SH-SY5Y (cell line): Measurements from ENCODE around the gene ZNF710.

Source experiments
- GATA2 ChIP-seq: IDR thresholded peaks from 2 replicates; pipeline ENCODE4 v1.6.1; 2011; ENCODE audit warnings: mild to moderate bottlenecking, low read depth, low read length
- GATA3 ChIP-seq: IDR thresholded peaks from 2 replicates; pipeline ENCODE4 v1.6.1; 2011; ENCODE audit warnings: low read depth, mild to moderate bottlenecking, low read length, moderate library complexity

Gene ZNF710

DNA sequence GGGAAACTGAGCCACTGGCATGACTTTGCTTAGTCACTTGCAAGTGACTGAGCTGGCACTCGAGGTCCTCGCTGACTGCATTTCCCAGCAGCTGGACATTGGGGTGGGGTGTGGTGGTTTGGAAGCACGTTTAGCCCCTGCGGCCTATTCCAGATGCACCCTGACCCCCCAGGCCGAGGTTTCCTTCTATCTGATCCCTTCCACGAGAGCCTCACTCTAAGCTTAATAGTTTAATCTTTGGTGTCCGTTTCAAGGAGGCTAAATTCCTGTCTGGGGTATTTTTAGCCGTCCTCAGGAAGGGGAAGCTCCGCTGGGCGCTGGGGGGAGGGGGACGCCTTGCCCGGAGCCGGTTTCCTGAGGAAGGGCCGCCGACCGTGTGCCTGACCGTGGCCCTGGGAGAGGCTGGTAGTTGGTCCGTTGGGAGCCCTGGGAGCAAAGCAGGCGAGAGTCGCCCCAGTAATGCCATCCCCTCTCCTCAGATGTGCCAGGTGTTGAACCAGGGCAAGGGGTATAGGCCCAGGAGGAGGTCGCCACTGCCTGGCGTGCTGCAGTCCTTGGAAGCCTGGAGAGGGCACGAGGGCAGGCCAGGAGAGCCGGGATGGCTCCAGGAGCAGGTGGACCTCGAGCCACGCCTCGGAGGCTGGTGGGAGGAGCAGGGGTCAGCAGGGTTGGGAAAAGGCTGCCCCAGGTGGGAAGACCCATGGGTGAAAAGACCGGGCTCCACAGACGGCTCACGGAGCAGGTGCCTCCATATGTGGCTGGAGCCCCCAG lies 64.0 kb downstream of the ZNF710 start:
- no peak for TF ChIP-seq GATA2
- no peak for TF ChIP-seq GATA3

DNA sequence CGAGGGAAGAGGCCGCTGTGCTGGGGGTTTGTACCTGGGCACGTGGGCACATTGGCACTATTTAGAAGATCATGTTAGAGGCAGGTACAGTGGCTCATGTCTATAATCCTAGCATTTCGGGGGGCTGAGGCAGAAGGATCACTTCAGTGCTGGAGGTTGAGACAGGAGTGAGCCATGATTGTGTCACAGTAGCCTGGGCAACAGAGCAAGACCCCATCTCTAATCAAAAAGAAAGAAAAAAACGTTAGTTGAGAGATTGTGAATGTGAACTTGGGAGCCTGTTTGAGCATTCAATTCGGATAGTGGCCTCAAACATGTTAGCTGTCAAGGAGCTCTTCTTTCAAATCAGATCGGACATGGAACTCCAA lies 64.5 kb downstream of the ZNF710 start:
- no peak for TF ChIP-seq GATA2
- TF ChIP-seq GATA3: no peak

GRCh38 chr15:90067181-90067952 lies 66.2 kb downstream of the ZNF710 start:
- TF ChIP-seq GATA2: no peak
- no peak for TF ChIP-seq GATA3

GRCh38 chr15:90067953-90068606 lies 67.0 kb downstream of the ZNF710 start:
- TF ChIP-seq GATA3 (no peak), GATA2 (no peak)

DNA sequence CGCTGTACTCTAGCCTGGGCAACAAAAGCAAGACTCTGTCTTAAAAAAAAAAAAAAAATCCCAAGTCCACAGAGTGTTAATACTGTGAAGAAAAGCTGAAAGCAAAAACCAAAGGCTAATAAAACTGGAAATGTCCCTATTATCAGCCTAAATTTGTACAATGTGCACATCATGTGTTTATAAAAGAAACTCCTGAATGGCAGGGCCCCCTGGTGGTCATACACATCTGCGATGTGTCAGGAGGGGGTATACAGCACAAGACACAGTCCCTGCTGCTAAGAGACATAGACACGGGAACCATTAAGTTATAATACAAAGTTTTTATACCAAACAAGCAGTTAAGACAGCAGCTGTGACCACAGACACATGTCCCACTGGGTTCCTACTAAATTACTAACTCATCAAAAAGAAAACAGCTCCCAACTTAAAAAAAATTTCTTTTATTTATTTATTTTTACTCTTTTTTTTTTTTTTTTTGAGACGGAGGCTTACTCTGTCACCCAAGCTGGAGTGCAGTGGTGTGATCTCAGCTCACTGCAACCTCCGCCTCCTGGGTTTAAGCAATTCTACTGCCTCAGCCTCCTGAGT lies 70.2 kb downstream of the ZNF710 start:
- TF ChIP-seq GATA3 (no peak), GATA2 (no peak)

DNA sequence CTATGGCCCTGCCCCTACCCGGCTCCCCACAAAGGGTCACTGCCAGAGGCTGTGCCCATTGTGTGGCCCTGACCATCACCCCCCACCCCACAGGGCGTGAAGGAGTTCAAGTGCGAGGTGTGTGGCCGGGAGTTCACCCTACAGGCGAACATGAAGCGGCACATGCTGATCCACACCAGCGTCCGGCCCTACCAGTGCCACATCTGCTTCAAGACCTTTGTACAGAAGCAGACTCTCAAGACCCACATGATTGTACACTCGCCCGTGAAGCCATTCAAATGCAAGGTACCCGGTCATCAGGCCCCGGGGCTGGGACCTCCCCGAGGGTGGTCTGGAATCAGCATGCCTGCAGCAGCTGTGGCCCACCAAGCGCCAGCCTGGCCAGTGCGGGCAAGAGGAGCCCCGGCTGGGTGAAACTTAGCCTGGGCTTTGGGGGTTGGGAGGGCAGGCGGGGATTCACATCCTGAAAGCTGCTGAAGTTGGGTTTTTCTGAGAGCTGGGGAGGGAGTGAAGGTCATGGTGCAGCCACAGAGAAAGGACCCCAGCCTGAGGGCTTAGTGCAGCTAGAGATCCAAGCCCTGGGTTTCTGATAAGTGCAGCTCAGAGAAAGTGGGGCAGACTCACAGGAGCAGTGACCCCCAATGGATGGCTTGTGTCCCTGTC lies 72.0 kb downstream of the ZNF710 start:
- TF ChIP-seq GATA2 (no peak), GATA3 (no peak)

DNA sequence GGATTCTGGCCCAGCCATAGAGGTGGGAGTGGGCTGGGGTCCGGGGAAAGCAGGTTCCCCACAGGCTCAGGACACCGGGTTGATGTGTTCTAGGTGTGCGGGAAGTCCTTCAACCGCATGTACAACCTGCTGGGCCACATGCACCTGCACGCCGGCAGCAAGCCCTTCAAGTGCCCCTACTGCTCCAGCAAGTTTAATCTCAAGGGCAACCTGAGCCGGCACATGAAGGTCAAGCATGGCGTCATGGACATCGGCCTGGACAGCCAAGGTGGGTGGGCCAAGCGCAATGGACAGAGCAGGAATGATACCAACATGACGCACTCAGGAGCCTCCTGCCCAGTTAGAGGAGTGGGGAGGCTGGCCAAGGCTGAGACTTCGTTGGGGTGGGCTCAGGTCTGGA lies 72.9 kb downstream of the ZNF710 start:
- TF ChIP-seq GATA3 (no peak), GATA2 (no peak)

DNA sequence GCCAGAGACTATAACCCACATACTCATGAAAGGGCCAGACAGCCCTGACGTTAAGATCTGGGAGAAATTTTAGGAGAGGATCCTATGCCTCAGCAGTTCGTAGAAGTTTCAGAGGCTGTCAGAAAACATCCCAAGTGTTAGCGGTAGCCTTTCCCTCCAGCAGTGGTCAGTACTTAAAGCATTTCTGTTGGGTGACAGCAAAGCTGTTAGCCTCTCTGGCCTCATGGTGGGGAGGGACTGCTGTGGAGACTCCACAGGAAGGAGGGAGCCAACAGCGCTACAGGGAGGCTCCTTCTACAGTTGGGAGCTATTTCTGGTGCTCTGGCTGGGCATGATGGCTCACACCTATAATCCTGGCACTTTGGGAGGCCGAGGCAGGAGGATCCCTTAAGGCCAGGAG lies 73.8 kb downstream of the ZNF710 start:
- no peak for TF ChIP-seq GATA2
- TF ChIP-seq GATA3: no peak

GRCh38 chr15:90075420-90076289 lies 74.5 kb downstream of the ZNF710 start:
- TF ChIP-seq GATA2 (no peak), GATA3 (no peak)

DNA sequence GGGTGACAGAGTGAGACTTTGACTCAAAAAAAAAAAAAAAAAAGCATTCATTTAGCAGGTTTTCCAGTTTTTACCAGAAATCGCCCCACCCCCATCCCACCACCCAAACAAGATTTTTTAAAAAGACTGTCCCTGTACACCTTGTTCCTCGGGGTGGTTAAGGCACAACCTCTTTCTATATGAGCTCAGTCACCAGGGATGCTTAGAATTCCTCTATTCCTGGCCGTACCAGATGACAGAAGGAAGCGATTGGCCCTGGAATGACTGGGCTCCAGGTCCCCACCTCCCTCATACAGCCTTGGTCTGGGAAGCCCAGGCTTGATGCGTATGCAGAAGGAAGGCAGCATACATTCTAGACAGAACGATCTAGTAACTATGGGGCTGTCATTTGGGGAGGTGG lies 75.6 kb downstream of the ZNF710 start:
- TF ChIP-seq GATA3 (no peak), GATA2 (no peak)

GRCh38 chr15:90078965-90079364 lies 77.8 kb downstream of the ZNF710 start:
- no peak for TF ChIP-seq GATA3
- no peak for TF ChIP-seq GATA2

- no peak for TF ChIP-seq GATA3
- no peak for TF ChIP-seq GATA2
Measured at GRCh38 chr15:90079619-90080457, 78.7 kb downstream of the ZNF710 start.

GRCh38 chr15:90080458-90080755 lies 79.3 kb downstream of the ZNF710 start:
- TF ChIP-seq GATA3 (no peak), GATA2 (no peak)
